Naive B cell (primary cell): ENCODE measurements around the gene MRI1. TPM values are rescaled to one million over a fixed set of nuclear protein-coding genes. Genes with fewer than 3 reads are reported as not detected.
"Not testable (repeated sequence)": the region's sequence is repeated elsewhere in the genome, so short reads cannot be mapped to it uniquely, and the experiment has no call there.

Experiments used
- ATAC-seq, 2 donors: fragments of 150-1000 bp; cut with Tn5 transposase; 2 replicates each; pipeline ENCODE4 v1.10.0; 2021; ENCODE audit warnings: low read depth in 2 of 2, mild to moderate bottlenecking in 2 of 2, moderate library complexity in 2 of 2
- DNase-seq: peaks from one replicate; pipeline ENCODE4 v3.0.0; 2022
- H3K27ac Mint-ChIP-seq, 6 donors: one replicate each; pipeline ENCODE4 v1.8.0; 2020 to 2022; ENCODE audit warnings: mild to moderate bottlenecking in 6 of 6, mixed read lengths in 6 of 6, moderate library complexity in 5 of 6, inconsistent platforms in 2 of 6
- H3K27me3 Mint-ChIP-seq, 3 donors: one replicate each; pipeline ENCODE4 v1.8.0; 2021 to 2022; ENCODE audit warnings: mixed read lengths in 3 of 3, mild to moderate bottlenecking in 1 of 3
- H3K36me3 Mint-ChIP-seq, 2 donors: one replicate each; pipeline ENCODE4 v1.8.0; 2020 to 2022; ENCODE audit warnings: mixed read lengths in 2 of 2, inconsistent platforms in 1 of 2, mild to moderate bottlenecking in 1 of 2
- H3K4me1 Mint-ChIP-seq, 3 donors: one replicate each; pipeline ENCODE4 v1.8.0; 2020 to 2022; ENCODE audit warnings: mixed read lengths in 3 of 3, inconsistent platforms in 1 of 3, mild to moderate bottlenecking in 1 of 3, moderate library complexity in 1 of 3
- H3K4me3 Mint-ChIP-seq, 8 donors: one replicate each; pipeline ENCODE4 v1.8.0; 2020 to 2022; ENCODE audit warnings: mild to moderate bottlenecking in 8 of 8, mixed read lengths in 8 of 8, moderate library complexity in 8 of 8, inconsistent platforms in 2 of 8
- H3K9me3 Mint-ChIP-seq, 7 donors: one replicate each; pipeline ENCODE4 v1.8.0; 2020 to 2022; ENCODE audit warnings: mixed read lengths in 7 of 7, mild to moderate bottlenecking in 5 of 7, inconsistent platforms in 2 of 7, moderate library complexity in 1 of 7
- polyA plus RNA-seq, 6 donors: library from polyadenylated mRNA; unstranded; fragments of 300-500 nt; fragmentation: Illumina TruSeq; gene quantifications; one replicate each; pipeline ENCODE4 v1.2.3, GENCODE V29; 2021; ENCODE audit warnings: low read depth in 6 of 6

The MRI1 gene
- polyA plus RNA-seq, 6 donors from 2014 or later: 4.7 to 18.3 (median 8.2) TPM

DNA sequence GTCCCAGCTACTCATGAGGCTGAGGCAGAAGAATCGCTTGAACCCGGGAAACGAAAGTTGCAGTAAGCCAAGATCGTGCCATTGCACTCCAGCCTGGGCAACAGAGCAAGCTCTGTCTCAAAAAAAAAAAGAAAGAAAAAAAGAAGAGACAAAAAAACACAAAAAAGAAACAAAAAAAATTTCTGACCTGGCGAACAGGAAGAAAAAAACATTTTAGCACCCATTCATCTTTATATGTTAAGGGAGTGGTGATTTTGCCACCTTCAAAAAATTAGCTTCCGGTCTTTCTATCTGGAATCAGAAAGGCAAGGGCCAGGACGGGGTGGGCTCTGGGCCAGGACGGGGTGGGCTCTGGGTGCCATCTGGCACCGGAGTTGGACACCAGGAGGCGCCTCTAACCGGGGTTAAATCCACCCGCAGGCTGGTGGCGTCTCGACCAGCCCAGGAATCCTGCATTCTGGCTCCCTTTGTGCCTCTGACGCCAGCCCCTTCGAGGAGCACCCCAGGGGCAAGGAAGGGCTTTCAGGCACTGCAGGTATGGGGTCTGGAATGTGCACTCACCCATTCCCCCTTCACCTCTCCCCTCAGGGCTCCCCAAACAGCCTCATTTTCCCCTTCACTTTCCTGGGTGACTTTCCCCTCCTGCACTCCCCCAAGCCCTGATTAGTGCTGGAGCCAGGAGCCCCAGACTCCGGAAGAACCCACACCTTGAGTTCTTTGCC lies 20.6 kb downstream of the MRI1 start:
- H3K36me3 Mint-ChIP-seq: no peaks in the 10 kb centered on the region
- peaks cover 17 to 31% (median 29%) of the 10 kb centered on the region in 3 donors for H3K4me1 Mint-ChIP-seq
- H3K4me3 Mint-ChIP-seq: peak overlapping the region in 5 of 8 donors; percentile 9 to 47 (median 29)
- no peaks in the 10 kb centered on the region for H3K27me3 Mint-ChIP-seq
- DNase-seq (peak; percentile 56), ATAC-seq (peak; percentile 67 to 80)
- peak overlapping the region in 2 of 6 donors; percentile 56 to 58 for H3K27ac Mint-ChIP-seq
- H3K9me3 Mint-ChIP-seq: no peaks in the 10 kb centered on the region

GRCh38 chr19:13788991-13789390 lies 24.7 kb downstream of the MRI1 start:
- H3K36me3 Mint-ChIP-seq: no peaks in the 10 kb centered on the region
- peaks cover 22 to 41% (median 29%) of the 10 kb centered on the region in 3 donors for H3K4me1 Mint-ChIP-seq
- peak; percentile 17 to 19 for ATAC-seq
- no peak for DNase-seq
- H3K4me3 Mint-ChIP-seq: peak overlapping the region in 6 of 8 donors; percentile 60 to 91 (median 75)
- no peaks in the 10 kb centered on the region for H3K27me3 Mint-ChIP-seq
- peak overlapping the region; percentile 36 to 77 (median 72) for H3K27ac Mint-ChIP-seq
- no peaks in the 10 kb centered on the region for H3K9me3 Mint-ChIP-seq

- H3K4me1 Mint-ChIP-seq: peaks cover 22 to 46% (median 30%) of the 10 kb centered on the region in 3 donors
- DNase-seq (no peak), ATAC-seq (no peak)
- no peaks in the 10 kb centered on the region for H3K9me3 Mint-ChIP-seq
- H3K27me3 Mint-ChIP-seq: no peaks in the 10 kb centered on the region
- H3K36me3 Mint-ChIP-seq: no peaks in the 10 kb centered on the region
- H3K27ac Mint-ChIP-seq: peak overlapping the region in 2 of 6 donors; percentile 60 to 75
- H3K4me3 Mint-ChIP-seq: peak overlapping the region in 6 of 8 donors; percentile 3 to 51 (median 32)
Measured at GRCh38 chr19:13790354-13790753, 26.0 kb downstream of the MRI1 start.

GRCh38 chr19:13793317-13793716 lies 29.0 kb downstream of the MRI1 start:
- not testable (repeated sequence) for ATAC-seq, H3K9me3 Mint-ChIP-seq, H3K36me3 Mint-ChIP-seq, H3K27ac Mint-ChIP-seq, DNase-seq, H3K27me3 Mint-ChIP-seq
- Mint-ChIP-seq H3K4me1 (peaks cover 28 to 49% (median 33%) of the 10 kb centered on the region in 3 donors), H3K4me3 (peak overlapping the region in 6 of 8 donors; percentile 10 to 99 (median 65))

DNA sequence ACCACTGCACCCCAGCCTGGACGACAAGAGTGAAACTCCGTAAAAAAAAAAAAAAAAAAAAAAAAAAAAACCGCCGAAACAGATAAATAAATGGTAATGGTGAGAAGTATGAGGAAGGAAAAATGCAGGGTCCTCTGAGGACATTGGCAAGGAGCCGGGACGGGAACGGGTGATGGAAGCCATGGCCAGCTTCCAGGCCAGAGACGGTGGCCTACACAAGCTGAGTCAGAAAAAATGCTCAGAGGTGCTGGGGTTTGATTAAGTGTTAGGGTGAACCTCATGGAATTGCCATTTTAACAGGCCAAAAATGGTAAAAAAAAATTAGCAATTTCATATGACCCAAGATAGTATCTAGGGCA lies 30.1 kb downstream of the MRI1 start:
- no peak for ATAC-seq

DNA sequence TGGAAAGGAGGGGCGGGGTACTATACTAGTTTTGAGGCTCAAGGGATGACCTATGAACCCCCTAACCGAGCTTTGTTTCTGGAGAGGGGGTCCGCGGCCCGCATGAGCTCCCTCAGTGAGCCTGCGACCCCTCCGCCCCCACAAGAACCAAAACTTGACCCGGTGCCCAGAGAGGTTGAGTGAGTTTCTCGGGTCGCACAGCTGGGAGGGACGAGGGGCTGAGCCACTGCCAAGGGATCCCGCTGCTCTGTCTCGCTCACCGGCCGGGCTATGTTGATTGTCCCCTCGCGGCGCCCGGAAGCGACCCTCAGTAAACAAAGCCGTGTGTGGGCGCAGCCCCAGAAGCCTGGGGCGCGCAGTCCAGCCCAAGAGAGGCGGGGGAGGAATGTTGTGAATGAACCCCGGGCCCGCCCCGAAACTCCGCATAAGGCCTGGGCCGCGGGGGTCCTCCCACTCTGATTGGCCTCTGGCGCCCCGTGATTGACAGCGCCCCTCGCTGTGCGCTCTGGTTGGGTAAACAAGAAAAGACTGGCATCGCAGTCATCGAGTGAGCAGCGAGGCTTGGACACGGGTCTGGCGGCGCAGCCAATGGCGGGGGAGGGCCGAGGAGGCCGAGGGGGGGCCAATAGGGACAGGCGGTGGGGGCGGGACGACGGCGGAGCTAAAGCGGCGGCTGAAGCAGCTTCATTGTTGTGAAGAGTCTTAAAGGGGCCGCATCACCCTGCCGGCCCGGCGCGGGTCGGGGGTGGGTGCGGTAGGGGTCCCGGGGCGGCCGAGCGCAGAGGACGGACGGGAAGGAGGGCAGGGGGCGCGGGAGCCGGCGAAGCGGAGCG lies 30.7 kb downstream of the MRI1 start, which contains the start of gene ZSWIM4:
Gene ZSWIM4, plus strand, starts transcription at position 687 of the 833 bp plus-strand sequence. CDS start 206 bp downstream, outside the sequence.
- H3K4me1 Mint-ChIP-seq: peaks cover 22 to 37% (median 25%) of the 10 kb centered on the region in 3 donors
- H3K36me3 Mint-ChIP-seq: no peaks in the 10 kb centered on the region
- peak within 1 kb of the TSS; percentile 96 to 99 (median 98) for H3K4me3 Mint-ChIP-seq
- peak within 1 kb of the TSS; percentile 90 to 99 (median 96) for H3K27ac Mint-ChIP-seq
- H3K9me3 Mint-ChIP-seq: no peaks in the 10 kb centered on the region
- ATAC-seq (peak; percentile 93 to 94), DNase-seq (peak; percentile 96)
- no peaks in the 10 kb centered on the region for H3K27me3 Mint-ChIP-seq

More for the DNA sequence above, 30.1 kb downstream of the MRI1 start:
- H3K4me3 Mint-ChIP-seq: peak overlapping the region; percentile 96 to 99 (median 98)
- H3K27ac Mint-ChIP-seq: peak overlapping the region in 3 of 6 donors; percentile 90 to 99 (median 96)
- DNase-seq: no peak
- H3K9me3 Mint-ChIP-seq: no peaks in the 10 kb centered on the region
- no peaks in the 10 kb centered on the region for H3K27me3 Mint-ChIP-seq
- H3K36me3 Mint-ChIP-seq: no peaks in the 10 kb centered on the region
- peaks cover 22 to 38% (median 25%) of the 10 kb centered on the region in 3 donors for H3K4me1 Mint-ChIP-seq

DNA sequence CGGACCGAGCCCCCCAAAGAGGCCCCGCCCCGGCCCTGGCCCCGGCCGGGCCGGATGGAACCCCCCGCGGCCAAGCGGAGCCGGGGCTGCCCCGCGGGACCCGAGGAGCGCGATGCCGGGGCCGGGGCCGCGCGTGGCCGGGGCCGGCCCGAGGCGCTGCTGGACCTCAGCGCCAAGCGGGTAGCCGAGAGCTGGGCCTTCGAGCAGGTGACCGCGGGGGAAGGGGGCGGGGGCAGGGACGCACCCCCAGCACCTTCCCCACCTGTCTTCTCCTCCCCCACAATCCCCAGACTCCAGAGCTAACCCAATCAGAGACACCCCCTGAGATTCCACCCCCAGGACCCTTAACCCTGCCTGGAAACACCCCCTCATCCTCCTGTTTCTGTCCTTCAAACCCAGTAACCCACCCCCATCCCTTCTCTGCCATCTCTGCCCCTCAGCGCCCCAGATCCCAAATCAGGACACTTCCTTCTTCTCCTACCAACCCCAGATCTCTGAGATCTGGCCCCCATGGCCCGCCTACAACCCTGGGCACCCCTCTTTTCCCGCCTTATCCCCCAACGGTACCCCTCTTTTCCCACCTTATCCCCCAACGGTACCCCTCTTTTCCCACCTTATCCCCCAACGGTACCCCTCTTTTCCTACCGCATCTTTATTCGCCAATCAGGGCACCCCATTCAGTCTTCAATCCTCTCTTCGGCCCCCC lies 31.4 kb downstream of the MRI1 start:
- Mint-ChIP-seq H3K4me1 (peaks cover 17 to 31% (median 27%) of the 10 kb centered on the region in 3 donors), H3K27ac (peak overlapping the region; percentile 16 to 94 (median 86)), H3K4me3 (peak overlapping the region; percentile 83 to 99 (median 90)), H3K9me3 (no peaks in the 10 kb centered on the region), H3K36me3 (no peaks in the 10 kb centered on the region), H3K27me3 (no peaks in the 10 kb centered on the region)
- no peak for DNase-seq
- peak; percentile 39 for ATAC-seq

- Mint-ChIP-seq H3K9me3 (no peaks in the 10 kb centered on the region), H3K4me3 (peak overlapping the region; percentile 83 to 99 (median 90)), H3K4me1 (peaks cover 19 to 36% (median 29%) of the 10 kb centered on the region in 3 donors), H3K27ac (peak overlapping the region; percentile 16 to 94 (median 86)), H3K36me3 (no peaks in the 10 kb centered on the region), H3K27me3 (no peaks in the 10 kb centered on the region)
- DNase-seq (no peak), ATAC-seq (no peak)
Measured at GRCh38 chr19:13796301-13797057, 32.2 kb downstream of the MRI1 start.

DNA sequence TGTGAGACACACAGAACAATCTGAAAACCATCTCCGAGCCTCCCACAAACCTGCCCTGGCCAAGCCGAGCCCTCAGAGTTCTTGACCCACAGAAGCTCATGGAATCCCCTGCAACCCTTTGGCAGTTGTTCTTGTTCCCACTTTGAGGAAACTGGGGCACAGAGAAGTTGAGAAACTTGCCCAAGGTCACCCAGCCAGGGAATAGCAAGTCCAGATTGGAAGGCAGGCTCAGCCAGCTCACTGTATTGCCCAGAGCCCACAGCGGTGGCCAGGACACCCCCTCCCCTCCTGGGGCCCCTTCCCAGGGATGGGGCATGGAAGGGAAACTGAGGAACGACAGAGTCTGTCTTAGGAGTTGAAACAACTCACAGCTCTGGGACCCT lies 32.7 kb downstream of the MRI1 start:
- Mint-ChIP-seq H3K27me3 (no peaks in the 10 kb centered on the region), H3K4me1 (peaks cover 19 to 36% (median 29%) of the 10 kb centered on the region in 3 donors), H3K27ac (peak overlapping the region in 1 of 6 donors; percentile 16), H3K4me3 (peak overlapping the region in 7 of 8 donors; percentile 35 to 99 (median 89)), H3K36me3 (no peaks in the 10 kb centered on the region), H3K9me3 (no peaks in the 10 kb centered on the region)
- no peak for DNase-seq
- ATAC-seq: no peak

DNA sequence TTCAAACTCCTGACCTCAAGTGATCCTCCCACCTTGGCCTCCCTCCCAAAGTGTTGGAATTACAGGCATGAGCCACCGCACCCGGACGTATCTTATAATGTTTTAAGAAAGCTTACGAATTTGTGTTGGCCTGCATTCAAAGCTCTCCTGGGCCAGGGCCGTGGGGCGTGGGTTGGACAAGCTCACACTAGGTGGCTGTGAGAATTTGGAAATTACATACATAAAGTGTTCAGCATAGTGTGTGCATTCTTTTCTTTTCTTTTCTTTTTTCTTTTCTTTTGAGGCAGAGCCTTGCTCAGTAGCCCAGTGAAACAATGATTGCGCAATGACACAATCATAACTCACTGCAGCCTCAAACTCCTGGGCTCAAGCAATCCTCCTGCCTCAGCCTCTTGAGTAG lies 33.5 kb downstream of the MRI1 start:
- no peaks in the 10 kb centered on the region for H3K9me3 Mint-ChIP-seq
- peaks cover 19 to 36% (median 29%) of the 10 kb centered on the region in 3 donors for H3K4me1 Mint-ChIP-seq
- DNase-seq: no peak
- no peak for ATAC-seq
- H3K27ac Mint-ChIP-seq: peak overlapping the region in 2 of 6 donors; percentile 28 to 74
- no peaks in the 10 kb centered on the region for H3K27me3 Mint-ChIP-seq
- H3K36me3 Mint-ChIP-seq: no peaks in the 10 kb centered on the region
- H3K4me3 Mint-ChIP-seq: peak overlapping the region in 3 of 8 donors; percentile 16 to 97 (median 44)

DNA sequence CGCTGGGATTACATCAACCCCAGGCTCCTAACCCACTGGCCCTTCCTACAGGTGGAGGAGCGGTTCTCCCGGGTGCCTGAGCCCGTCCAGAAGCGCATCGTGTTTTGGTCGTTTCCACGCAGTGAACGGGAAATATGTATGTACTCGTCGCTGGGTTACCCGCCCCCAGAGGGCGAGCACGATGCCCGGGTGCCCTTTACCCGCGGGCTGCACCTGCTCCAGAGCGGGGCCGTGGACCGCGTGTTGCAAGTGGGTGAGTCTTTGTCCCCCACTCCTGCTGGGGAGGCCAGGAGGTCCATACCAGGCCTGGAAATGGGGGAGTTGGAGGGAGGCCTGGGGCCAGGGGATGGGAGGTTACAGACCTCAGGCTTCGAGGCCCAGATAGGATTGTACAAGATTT lies 35.3 kb downstream of the MRI1 start:
- H3K4me3 Mint-ChIP-seq: no peak overlapping the region
- no peak for DNase-seq
- no peaks in the 10 kb centered on the region for H3K9me3 Mint-ChIP-seq
- H3K27me3 Mint-ChIP-seq: no peaks in the 10 kb centered on the region
- no peaks in the 10 kb centered on the region for H3K36me3 Mint-ChIP-seq
- H3K4me1 Mint-ChIP-seq: peaks cover 19 to 25% (median 24%) of the 10 kb centered on the region in 3 donors
- ATAC-seq: no peak
- no peak overlapping the region for H3K27ac Mint-ChIP-seq

DNA sequence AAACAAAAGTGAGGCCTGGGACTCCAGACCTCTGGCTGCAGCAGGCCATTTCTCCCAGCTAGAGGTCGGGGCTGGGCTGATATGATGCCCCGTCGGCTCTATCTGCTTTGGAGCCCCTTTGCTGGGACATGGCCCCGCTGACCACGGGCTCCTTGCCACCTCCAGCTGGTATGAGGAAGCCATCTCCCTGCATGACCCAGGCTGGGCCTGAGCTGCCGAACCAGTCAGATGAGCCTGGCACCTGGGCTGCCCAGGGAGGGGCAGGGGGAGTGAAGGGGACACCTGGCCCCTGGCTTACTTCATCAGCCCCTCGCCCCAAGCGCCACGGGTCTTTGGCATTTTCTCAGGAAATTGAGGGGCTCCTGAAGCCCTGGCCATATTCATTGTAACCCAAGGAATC lies 38.7 kb downstream of the MRI1 start:
- H3K4me3 Mint-ChIP-seq: no peak overlapping the region
- no peak for DNase-seq
- H3K27ac Mint-ChIP-seq: peak overlapping the region in 1 of 6 donors; percentile 36
- H3K27me3 Mint-ChIP-seq: no peaks in the 10 kb centered on the region
- peaks cover 3 to 5% (median 4%) of the 10 kb centered on the region in 3 donors for H3K4me1 Mint-ChIP-seq
- H3K36me3 Mint-ChIP-seq: no peaks in the 10 kb centered on the region
- no peak for ATAC-seq
- no peaks in the 10 kb centered on the region for H3K9me3 Mint-ChIP-seq
